ENCODE data around the gene LUZP2.

LUZP2 gene

GRCh38 chr11:24591283-24591682 is 94.4 kb downstream of the LUZP2 start:
- H3K27ac ChIP-seq (ENCODE audit: low read depth, low read length), result no peak overlapping the region
- H3K9ac ChIP-seq (ENCODE audit: low read length in 5 of 5), result no peak overlapping the region
- no peaks in the 10 kb centered on the region for H3K36me3 ChIP-seq (ENCODE audit: control insufficient read depth in 5 of 5, insufficient read depth in 5 of 5, low read length in 5 of 5)
- no peaks in the 10 kb centered on the region for H3K9me3 ChIP-seq (ENCODE audit: control insufficient read depth in 5 of 5, low read length in 5 of 5)
- H3K27me3 ChIP-seq (ENCODE audit: control insufficient read depth in 5 of 5, insufficient read depth in 4 of 5, low read length in 5 of 5), result no peaks in the 10 kb centered on the region
- H3K4me3 ChIP-seq (ENCODE audit: low read depth in 1 of 5, low read length in 5 of 5), result no peak overlapping the region
- no peaks in the 10 kb centered on the region for H3K4me1 ChIP-seq (ENCODE audit: control insufficient read depth in 5 of 5, insufficient read depth in 5 of 5, low read length in 5 of 5)

- no peaks in the 10 kb centered on the region for H3K9me3 ChIP-seq (ENCODE audit: control insufficient read depth in 5 of 5, low read length in 5 of 5)
- no peak overlapping the region for H3K9ac ChIP-seq (ENCODE audit: low read length in 5 of 5)
- H3K27ac ChIP-seq (ENCODE audit: low read depth, low read length), result no peak overlapping the region
- H3K27me3 ChIP-seq (ENCODE audit: control insufficient read depth in 5 of 5, insufficient read depth in 4 of 5, low read length in 5 of 5), result no peaks in the 10 kb centered on the region
- no peaks in the 10 kb centered on the region for H3K36me3 ChIP-seq (ENCODE audit: control insufficient read depth in 5 of 5, insufficient read depth in 5 of 5, low read length in 5 of 5)
- H3K4me1 ChIP-seq (ENCODE audit: control insufficient read depth in 5 of 5, insufficient read depth in 5 of 5, low read length in 5 of 5), result no peaks in the 10 kb centered on the region
- H3K4me3 ChIP-seq (ENCODE audit: low read depth in 1 of 5, low read length in 5 of 5), result no peak overlapping the region
Observed at GRCh38 chr11:24592360-24592759, 95.5 kb downstream of the LUZP2 start.

GRCh38 chr11:24593332-24593731 is 96.5 kb downstream of the LUZP2 start:
- H3K36me3 ChIP-seq (ENCODE audit: control insufficient read depth in 5 of 5, insufficient read depth in 5 of 5, low read length in 5 of 5), result no peaks in the 10 kb centered on the region

GRCh38 chr11:24594401-24594800 is 97.5 kb downstream of the LUZP2 start:
- H3K4me1 ChIP-seq (ENCODE audit: control insufficient read depth in 5 of 5, insufficient read depth in 5 of 5, low read length in 5 of 5), result no peaks in the 10 kb centered on the region
- no peaks in the 10 kb centered on the region for H3K9me3 ChIP-seq (ENCODE audit: control insufficient read depth in 5 of 5, low read length in 5 of 5)
- H3K36me3 ChIP-seq (ENCODE audit: control insufficient read depth in 5 of 5, insufficient read depth in 5 of 5, low read length in 5 of 5), result no peaks in the 10 kb centered on the region
- H3K9ac ChIP-seq (ENCODE audit: low read length in 5 of 5), result no peak overlapping the region
- H3K4me3 ChIP-seq (ENCODE audit: low read depth in 1 of 5, low read length in 5 of 5), result no peak overlapping the region
- no peaks in the 10 kb centered on the region for H3K27me3 ChIP-seq (ENCODE audit: control insufficient read depth in 5 of 5, insufficient read depth in 4 of 5, low read length in 5 of 5)
- H3K27ac ChIP-seq (ENCODE audit: low read depth, low read length), result no peak overlapping the region

More at GRCh38 chr11:24593332-24593731, 96.5 kb downstream of the LUZP2 start:
- no peak overlapping the region for H3K4me3 ChIP-seq (ENCODE audit: low read depth in 1 of 5, low read length in 5 of 5)
- no peak overlapping the region for H3K9ac ChIP-seq (ENCODE audit: low read length in 5 of 5)
- H3K4me1 ChIP-seq (ENCODE audit: control insufficient read depth in 5 of 5, insufficient read depth in 5 of 5, low read length in 5 of 5), result no peaks in the 10 kb centered on the region
- H3K27me3 ChIP-seq (ENCODE audit: control insufficient read depth in 5 of 5, insufficient read depth in 4 of 5, low read length in 5 of 5), result no peaks in the 10 kb centered on the region
- no peaks in the 10 kb centered on the region for H3K9me3 ChIP-seq (ENCODE audit: control insufficient read depth in 5 of 5, low read length in 5 of 5)
- no peak overlapping the region for H3K27ac ChIP-seq (ENCODE audit: low read depth, low read length)

GRCh38 chr11:24598641-24599040 is 101.8 kb downstream of the LUZP2 start:
- H3K4me1 ChIP-seq (ENCODE audit: control insufficient read depth in 5 of 5, insufficient read depth in 5 of 5, low read length in 5 of 5), result no peaks in the 10 kb centered on the region
- H3K4me3 ChIP-seq (ENCODE audit: low read depth in 1 of 5, low read length in 5 of 5), result no peak overlapping the region
- H3K36me3 ChIP-seq (ENCODE audit: control insufficient read depth in 5 of 5, insufficient read depth in 5 of 5, low read length in 5 of 5), result no peaks in the 10 kb centered on the region
- H3K27ac ChIP-seq (ENCODE audit: low read depth, low read length), result no peak overlapping the region
- no peak overlapping the region for H3K9ac ChIP-seq (ENCODE audit: low read length in 5 of 5)
- no peaks in the 10 kb centered on the region for H3K9me3 ChIP-seq (ENCODE audit: control insufficient read depth in 5 of 5, low read length in 5 of 5)
- H3K27me3 ChIP-seq (ENCODE audit: control insufficient read depth in 5 of 5, insufficient read depth in 4 of 5, low read length in 5 of 5), result no peaks in the 10 kb centered on the region

GRCh38 chr11:24609192-24610119 is 112.6 kb downstream of the LUZP2 start:
- H3K27ac ChIP-seq (ENCODE audit: low read depth, low read length), result no peak overlapping the region
- H3K27me3 ChIP-seq (ENCODE audit: control insufficient read depth in 5 of 5, insufficient read depth in 4 of 5, low read length in 5 of 5), result no peaks in the 10 kb centered on the region
- H3K9me3 ChIP-seq (ENCODE audit: control insufficient read depth in 5 of 5, low read length in 5 of 5), result no peaks in the 10 kb centered on the region
- no peaks in the 10 kb centered on the region for H3K4me1 ChIP-seq (ENCODE audit: control insufficient read depth in 5 of 5, insufficient read depth in 5 of 5, low read length in 5 of 5)
- H3K4me3 ChIP-seq (ENCODE audit: low read depth in 1 of 5, low read length in 5 of 5), result no peak overlapping the region
- no peak overlapping the region for H3K9ac ChIP-seq (ENCODE audit: low read length in 5 of 5)
- H3K36me3 ChIP-seq (ENCODE audit: control insufficient read depth in 5 of 5, insufficient read depth in 5 of 5, low read length in 5 of 5), result no peaks in the 10 kb centered on the region

- H3K9ac ChIP-seq (ENCODE audit: low read length in 5 of 5), result no peak overlapping the region
- H3K27me3 ChIP-seq (ENCODE audit: control insufficient read depth in 5 of 5, insufficient read depth in 4 of 5, low read length in 5 of 5), result no peaks in the 10 kb centered on the region
- H3K36me3 ChIP-seq (ENCODE audit: control insufficient read depth in 5 of 5, insufficient read depth in 5 of 5, low read length in 5 of 5), result no peaks in the 10 kb centered on the region
- H3K9me3 ChIP-seq (ENCODE audit: control insufficient read depth in 5 of 5, low read length in 5 of 5), result no peaks in the 10 kb centered on the region
- no peak overlapping the region for H3K27ac ChIP-seq (ENCODE audit: low read depth, low read length)
- H3K4me1 ChIP-seq (ENCODE audit: control insufficient read depth in 5 of 5, insufficient read depth in 5 of 5, low read length in 5 of 5), result no peaks in the 10 kb centered on the region
- no peak overlapping the region for H3K4me3 ChIP-seq (ENCODE audit: low read depth in 1 of 5, low read length in 5 of 5)
Observed at GRCh38 chr11:24615451-24616160, 118.8 kb downstream of the LUZP2 start.

GRCh38 chr11:24617856-24618255 is 121.0 kb downstream of the LUZP2 start:
- Histone ChIP-seq H3K4me3 (ENCODE audit: low read depth in 1 of 5, low read length in 5 of 5) (no peak overlapping the region), H3K27ac (ENCODE audit: low read depth, low read length) (no peak overlapping the region), H3K9me3 (ENCODE audit: control insufficient read depth in 5 of 5, low read length in 5 of 5) (no peaks in the 10 kb centered on the region), H3K27me3 (ENCODE audit: control insufficient read depth in 5 of 5, insufficient read depth in 4 of 5, low read length in 5 of 5) (no peaks in the 10 kb centered on the region), H3K4me1 (ENCODE audit: control insufficient read depth in 5 of 5, insufficient read depth in 5 of 5, low read length in 5 of 5) (no peaks in the 10 kb centered on the region), H3K36me3 (ENCODE audit: control insufficient read depth in 5 of 5, insufficient read depth in 5 of 5, low read length in 5 of 5) (no peaks in the 10 kb centered on the region), H3K9ac (ENCODE audit: low read length in 5 of 5) (no peak overlapping the region)

GRCh38 chr11:24619900-24620299 is 123.0 kb downstream of the LUZP2 start:
- no peak overlapping the region for H3K27ac ChIP-seq (ENCODE audit: low read depth, low read length)
- no peak overlapping the region for H3K9ac ChIP-seq (ENCODE audit: low read length in 5 of 5)
- no peaks in the 10 kb centered on the region for H3K36me3 ChIP-seq (ENCODE audit: control insufficient read depth in 5 of 5, insufficient read depth in 5 of 5, low read length in 5 of 5)
- no peaks in the 10 kb centered on the region for H3K9me3 ChIP-seq (ENCODE audit: control insufficient read depth in 5 of 5, low read length in 5 of 5)
- H3K27me3 ChIP-seq (ENCODE audit: control insufficient read depth in 5 of 5, insufficient read depth in 4 of 5, low read length in 5 of 5), result no peaks in the 10 kb centered on the region
- H3K4me3 ChIP-seq (ENCODE audit: low read depth in 1 of 5, low read length in 5 of 5), result no peak overlapping the region
- H3K4me1 ChIP-seq (ENCODE audit: control insufficient read depth in 5 of 5, insufficient read depth in 5 of 5, low read length in 5 of 5), result no peaks in the 10 kb centered on the region

GRCh38 chr11:24622262-24622661 is 125.4 kb downstream of the LUZP2 start:
- Histone ChIP-seq H3K27me3 (ENCODE audit: control insufficient read depth in 5 of 5, insufficient read depth in 4 of 5, low read length in 5 of 5) (no peaks in the 10 kb centered on the region), H3K27ac (ENCODE audit: low read depth, low read length) (no peak overlapping the region), H3K9me3 (ENCODE audit: control insufficient read depth in 5 of 5, low read length in 5 of 5) (no peaks in the 10 kb centered on the region), H3K9ac (ENCODE audit: low read length in 5 of 5) (no peak overlapping the region), H3K4me3 (ENCODE audit: low read depth in 1 of 5, low read length in 5 of 5) (no peak overlapping the region), H3K4me1 (ENCODE audit: control insufficient read depth in 5 of 5, insufficient read depth in 5 of 5, low read length in 5 of 5) (no peaks in the 10 kb centered on the region), H3K36me3 (ENCODE audit: control insufficient read depth in 5 of 5, insufficient read depth in 5 of 5, low read length in 5 of 5) (no peaks in the 10 kb centered on the region)
